BLaER1 treated with 17β-estradiol and CSF1 and Interleukin-3, amounts not matched to agents 10 nM and 100 nM (cell line): ENCODE measurements around the gene RIPK4.

ENCODE experiments used
- H3K27ac ChIP-seq, 11 experiments: shearing (Covaris generic); formaldehyde crosslinking; 2 replicates each; pipeline ENCODE4 v1.8.1; 2022
- H3K27me3 ChIP-seq, 11 experiments: shearing (Covaris generic); formaldehyde crosslinking; 2 replicates each; pipeline ENCODE4 v1.8.1; 2022
- H3K36me3 ChIP-seq, 11 experiments: shearing (Covaris generic); formaldehyde crosslinking; 2 replicates each; pipeline ENCODE4 v1.8.1; 2022
- H3K4me1 ChIP-seq, 10 experiments: shearing (Covaris generic); formaldehyde crosslinking; 2 replicates each; pipeline ENCODE4 v1.8.1; 2022
- H3K4me2 ChIP-seq, 11 experiments: shearing (Covaris generic); formaldehyde crosslinking; 2 replicates each; pipeline ENCODE4 v1.8.1; 2022
- H3K4me3 ChIP-seq, 10 experiments: shearing (Covaris generic); formaldehyde crosslinking; 2 replicates each; pipeline ENCODE4 v1.8.1; 2022
- H3K9ac ChIP-seq, 11 experiments: shearing (Covaris generic); formaldehyde crosslinking; 2 replicates each; pipeline ENCODE4 v1.8.1; 2022
- H3K9me3 ChIP-seq, 11 experiments: shearing (Covaris generic); formaldehyde crosslinking; replicated peaks in 1 of 11; 2 replicates each; pipeline ENCODE4 v1.8.1; 2022
- H4K20me1 ChIP-seq, 11 experiments: shearing (Covaris generic); formaldehyde crosslinking; 2 replicates each; pipeline ENCODE4 v1.8.1; 2022
- Cebpa-rat ChIP-seq, 11 experiments: shearing (Covaris generic); IDR thresholded peaks; 2 replicates each; pipeline ENCODE4 v1.8.1; 2022

The RIPK4 gene

DNA sequence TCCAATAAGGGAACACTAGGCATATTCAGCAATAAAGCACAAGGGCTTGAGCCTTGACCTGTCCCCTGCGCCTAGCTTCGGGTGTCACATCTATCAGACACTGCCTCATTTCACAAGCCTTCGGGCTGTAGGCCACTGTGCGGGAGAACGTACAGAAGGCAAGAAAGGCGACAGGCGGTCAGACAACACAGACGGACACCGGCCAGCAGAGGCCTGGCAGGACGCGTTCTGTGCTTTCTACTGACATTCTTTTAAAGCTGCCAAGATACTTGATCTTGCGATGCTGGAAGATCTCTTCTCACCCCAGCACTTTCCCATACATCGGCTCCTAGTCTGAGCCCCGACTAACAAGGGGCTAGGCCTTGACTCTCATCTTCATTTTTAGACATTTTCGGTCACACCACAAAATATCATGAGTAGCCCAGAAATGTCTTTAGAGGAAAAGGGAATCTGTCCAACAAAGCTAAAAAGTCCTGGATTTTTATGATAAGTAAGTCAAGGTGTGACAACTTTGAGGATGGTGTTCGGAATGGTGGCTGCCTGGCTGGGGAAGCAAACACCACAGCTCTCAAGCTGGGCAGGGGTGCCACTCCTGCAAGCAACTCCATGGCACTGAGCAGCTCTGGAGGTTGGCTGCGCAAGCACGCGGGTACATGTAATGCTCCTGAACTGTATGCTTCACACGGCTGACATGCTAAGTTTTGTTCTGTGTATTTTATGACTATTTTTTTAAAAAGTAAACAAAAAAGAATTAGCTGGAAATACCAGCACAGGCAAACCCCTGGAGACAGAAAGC lies 18.7 kb downstream of the RIPK4 start:
- no peak overlapping the region for H3K27ac ChIP-seq

DNA sequence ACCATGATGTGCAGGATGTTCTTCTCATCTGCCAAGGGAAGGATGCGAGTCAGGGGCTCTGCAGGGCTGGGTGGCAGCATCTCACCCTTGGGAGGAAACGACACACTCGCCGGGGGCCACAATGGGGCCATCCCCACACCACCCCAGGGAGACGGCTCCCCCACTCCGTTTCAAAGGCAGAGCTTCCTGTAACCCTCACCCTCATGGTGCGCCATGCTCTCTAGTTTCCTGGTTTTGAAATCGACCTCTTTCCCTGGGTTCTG lies 20.2 kb downstream of the RIPK4 start:
- Histone ChIP-seq H4K20me1 (no peaks in the 10 kb centered on the region), H3K36me3 (no peaks in the 10 kb centered on the region), H3K27ac (no peak overlapping the region), H3K4me3 (no peak overlapping the region), H3K9ac (no peak overlapping the region), H3K9me3 (0 out of 22 replicates have a peak, but pooled peaks cover 0 to 5% (median 0%) of the 10 kb centered on the region in 11 experiments), H3K4me2 (peak overlapping the region in 9 of 11 experiments; percentile 12 to 79 (median 72); a peak in 18 of 22 replicates), H3K4me1 (peaks cover 2 to 30% (median 20%) of the 10 kb centered on the region in 10 experiments), H3K27me3 (no peaks in the 10 kb centered on the region)
- no peak for TF ChIP-seq Cebpa-rat (IDR thresholded peaks at IDR 0.05)

More for the DNA sequence above, 18.7 kb downstream of the RIPK4 start:
- Histone ChIP-seq H3K27me3 (no peaks in the 10 kb centered on the region), H3K36me3 (no peaks in the 10 kb centered on the region), H3K9ac (no peak overlapping the region), H3K9me3 (0 out of 22 replicates have a peak, but pooled peaks cover 0 to 5% (median 0%) of the 10 kb centered on the region in 11 experiments), H3K4me3 (no peak overlapping the region), H4K20me1 (no peaks in the 10 kb centered on the region), H3K4me2 (no peak overlapping the region), H3K4me1 (peaks cover 13 to 45% (median 32%) of the 10 kb centered on the region in 10 experiments)
- no peak for TF ChIP-seq Cebpa-rat (IDR thresholded peaks at IDR 0.05)

DNA sequence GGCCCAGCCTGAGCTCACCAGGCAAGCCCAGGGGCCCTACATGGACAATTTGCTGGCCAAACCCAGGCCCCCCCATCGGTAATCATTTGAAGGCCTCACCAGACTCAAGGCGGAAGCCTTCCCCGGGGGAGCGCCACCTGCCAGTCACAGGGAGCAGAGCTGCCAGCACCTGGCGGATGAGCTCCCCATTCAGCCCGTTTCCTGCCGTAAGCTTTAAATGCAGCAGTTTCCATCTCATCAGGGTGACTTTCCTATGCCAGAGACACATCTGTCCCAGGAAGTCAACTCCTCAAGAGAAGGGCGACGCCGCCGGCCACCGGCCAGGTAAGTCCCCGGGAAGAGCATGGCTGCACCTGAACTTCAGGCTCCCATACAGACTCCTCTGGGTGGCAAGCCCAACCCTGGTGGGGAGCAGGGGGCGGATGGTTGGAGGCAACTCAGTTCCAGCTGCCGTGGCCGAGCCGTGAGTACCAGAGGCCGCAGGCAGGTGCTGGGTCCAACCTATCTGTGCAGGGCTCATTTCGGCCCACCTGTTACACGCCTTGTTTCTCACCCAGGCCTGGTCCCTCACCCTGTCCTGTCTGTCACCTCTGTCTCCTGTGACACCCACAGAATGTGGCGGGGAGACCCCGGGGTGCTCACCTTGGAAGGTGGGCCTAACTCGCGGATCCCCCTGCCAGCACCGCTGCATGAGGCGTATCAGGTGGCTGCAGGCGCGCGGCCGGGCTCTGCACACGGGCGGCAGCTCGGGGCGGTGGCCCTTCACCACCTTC lies 20.7 kb downstream of the RIPK4 start:
- Histone ChIP-seq H4K20me1 (no peaks in the 10 kb centered on the region), H3K9ac (no peak overlapping the region), H3K4me1 (peaks cover 0 to 25% (median 19%) of the 10 kb centered on the region in 10 experiments; a peak in 16 of 20 replicates), H3K9me3 (0 out of 22 replicates have a peak, but pooled peaks cover 0 to 5% (median 0%) of the 10 kb centered on the region in 11 experiments), H3K27ac (no peak overlapping the region), H3K27me3 (no peaks in the 10 kb centered on the region), H3K36me3 (no peaks in the 10 kb centered on the region), H3K4me2 (peak overlapping the region in 9 of 11 experiments; percentile 12 to 79 (median 72); a peak in 18 of 22 replicates), H3K4me3 (no peak overlapping the region)
- no peak for TF ChIP-seq Cebpa-rat (IDR thresholded peaks at IDR 0.05)

DNA sequence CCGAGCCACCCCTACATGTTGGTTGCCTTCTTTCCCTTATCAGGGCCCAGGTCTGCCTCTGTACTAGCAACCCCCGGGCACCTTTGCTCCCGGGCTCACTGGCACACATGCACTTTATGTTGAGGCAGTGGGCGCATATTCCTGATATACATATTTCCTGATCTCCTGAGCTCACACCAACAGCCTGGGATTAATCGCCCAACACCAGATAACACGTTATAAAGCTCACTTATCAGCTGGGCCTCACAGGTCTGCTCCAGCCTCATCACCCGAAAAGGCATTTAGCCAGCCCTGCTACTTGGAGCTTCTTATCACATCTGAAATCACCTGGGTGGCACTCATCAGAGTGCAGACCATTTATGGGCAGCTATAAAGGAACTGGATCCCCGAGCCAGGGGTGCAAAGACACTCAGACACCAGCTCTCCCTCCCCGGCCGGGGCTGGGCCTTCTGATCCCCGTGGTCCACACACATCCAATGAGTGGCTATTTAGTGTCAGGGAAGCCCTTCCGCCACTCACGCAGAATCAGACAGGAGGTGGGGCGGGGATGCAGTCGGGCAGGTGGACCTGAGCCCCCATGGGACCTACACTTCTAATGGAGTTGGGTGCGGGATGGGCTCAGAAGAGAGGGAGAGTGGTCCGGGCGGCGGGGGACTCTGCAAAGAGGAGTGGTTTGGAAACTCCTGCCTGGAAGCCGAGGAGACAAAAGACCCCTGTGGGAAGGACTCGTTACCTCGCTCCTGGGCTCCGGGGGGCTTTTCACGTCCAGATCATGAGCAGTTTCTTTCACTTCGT lies 21.6 kb downstream of the RIPK4 start:
- no peak overlapping the region for H3K4me2 ChIP-seq
- 0 out of 22 replicates have a peak, but pooled peaks cover 0 to 5% (median 0%) of the 10 kb centered on the region in 11 experiments for H3K9me3 ChIP-seq
- no peaks in the 10 kb centered on the region for H4K20me1 ChIP-seq
- peaks cover 0 to 17% (median 14%) of the 10 kb centered on the region in 10 experiments; a peak in 16 of 20 replicates for H3K4me1 ChIP-seq
- no peaks in the 10 kb centered on the region for H3K36me3 ChIP-seq
- H3K9ac ChIP-seq: no peak overlapping the region
- H3K27ac ChIP-seq: no peak overlapping the region
- H3K4me3 ChIP-seq: no peak overlapping the region
- H3K27me3 ChIP-seq: no peaks in the 10 kb centered on the region
- no peak for TF ChIP-seq Cebpa-rat (IDR thresholded peaks at IDR 0.05)

DNA sequence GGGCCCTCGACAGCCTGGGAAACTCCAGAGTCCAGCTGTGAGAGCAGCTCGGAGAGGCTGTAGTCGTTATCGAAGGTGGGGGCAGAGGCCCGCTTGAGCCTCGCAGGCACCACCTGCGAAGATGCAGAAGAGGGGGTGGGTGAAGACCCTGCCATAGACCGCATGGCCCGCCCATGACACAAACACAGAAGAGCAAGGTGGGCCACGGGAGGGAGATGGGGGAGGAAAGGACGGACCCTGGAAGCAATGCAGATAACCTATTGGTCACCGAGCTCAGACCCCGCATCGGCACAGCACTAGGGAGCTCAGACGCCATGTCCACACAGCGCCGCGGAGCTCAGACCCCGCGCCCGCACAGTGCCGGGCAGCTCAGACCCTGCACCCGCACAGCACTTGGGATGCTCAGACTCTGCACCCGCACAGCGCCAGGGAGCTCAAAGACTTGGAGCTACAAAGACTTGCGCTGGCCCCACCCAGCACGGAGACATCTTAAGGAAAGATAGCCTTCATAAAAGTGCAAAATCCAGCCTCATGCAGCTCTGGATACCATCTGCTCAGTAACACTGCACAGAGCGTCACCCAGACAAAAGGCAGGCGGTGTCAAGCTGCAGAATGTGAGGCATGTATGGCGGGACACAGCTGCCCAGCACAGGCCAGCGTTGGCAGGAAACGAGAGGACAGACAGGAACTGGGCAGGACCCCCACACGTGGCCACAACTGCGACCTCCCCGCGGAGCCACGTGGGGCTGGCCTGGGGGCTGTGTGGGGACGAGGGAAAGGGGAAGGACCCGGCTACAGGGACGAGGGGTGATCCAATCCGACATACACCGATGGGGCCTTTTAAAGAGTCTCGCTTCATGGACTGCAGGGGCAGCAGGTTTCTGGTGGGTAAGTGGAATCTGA lies 22.6 kb downstream of the RIPK4 start:
- no peak overlapping the region for H3K4me2 ChIP-seq
- H3K4me1 ChIP-seq: peaks cover 0 to 16% (median 13%) of the 10 kb centered on the region in 10 experiments; a peak in 16 of 20 replicates
- no peaks in the 10 kb centered on the region for H3K36me3 ChIP-seq
- H3K9ac ChIP-seq: no peak overlapping the region
- 0 out of 22 replicates have a peak, but pooled peaks cover 0 to 5% (median 0%) of the 10 kb centered on the region in 11 experiments for H3K9me3 ChIP-seq
- no peaks in the 10 kb centered on the region for H4K20me1 ChIP-seq
- H3K27me3 ChIP-seq: no peaks in the 10 kb centered on the region
- H3K4me3 ChIP-seq: no peak overlapping the region
- H3K27ac ChIP-seq: no peak overlapping the region
- no peak for TF ChIP-seq Cebpa-rat (IDR thresholded peaks at IDR 0.05)

DNA sequence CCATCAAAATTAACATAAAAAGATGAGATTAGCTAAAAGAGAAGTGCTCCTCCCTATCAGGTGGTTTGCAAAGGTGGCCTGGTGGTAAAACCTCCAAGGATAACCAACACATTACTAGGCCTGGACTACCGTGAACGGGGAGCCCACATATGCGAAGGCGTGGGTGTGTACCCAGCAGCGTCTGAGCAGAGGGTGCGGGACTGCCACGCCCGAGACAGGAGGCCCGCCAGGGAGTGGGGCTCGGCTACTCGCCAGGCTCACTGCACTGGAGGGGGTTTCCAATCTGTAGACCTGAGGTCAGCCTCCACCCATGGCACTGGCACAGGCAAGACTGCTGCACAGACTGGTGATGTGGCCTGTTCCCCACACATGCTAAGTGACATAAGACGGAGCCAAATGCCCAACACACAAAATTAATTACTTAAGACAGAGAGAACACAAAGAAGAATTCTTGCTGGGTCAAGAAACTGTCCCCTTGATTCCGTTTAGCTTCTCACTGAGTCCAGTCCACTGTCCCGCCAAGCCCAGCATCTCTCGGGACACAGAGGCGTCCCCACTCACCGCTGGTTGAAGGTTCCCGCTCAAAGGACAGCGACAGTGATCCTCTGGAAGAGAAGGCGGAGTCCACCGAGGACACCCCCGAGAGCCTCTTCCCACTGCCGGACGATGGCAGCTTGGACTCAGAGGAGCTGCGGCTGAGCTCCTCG lies 23.4 kb downstream of the RIPK4 start:
- Histone ChIP-seq H4K20me1 (no peaks in the 10 kb centered on the region), H3K9ac (no peak overlapping the region), H3K27me3 (no peaks in the 10 kb centered on the region), H3K4me1 (peaks cover 0 to 16% (median 13%) of the 10 kb centered on the region in 10 experiments; a peak in 16 of 20 replicates), H3K9me3 (peaks cover 0 to 7% (median under 1%) of the 10 kb centered on the region in 11 experiments; a peak in 6 of 22 replicates), H3K27ac (no peak overlapping the region), H3K4me3 (no peak overlapping the region), H3K4me2 (no peak overlapping the region), H3K36me3 (no peaks in the 10 kb centered on the region)
- no peak for TF ChIP-seq Cebpa-rat (IDR thresholded peaks at IDR 0.05)

DNA sequence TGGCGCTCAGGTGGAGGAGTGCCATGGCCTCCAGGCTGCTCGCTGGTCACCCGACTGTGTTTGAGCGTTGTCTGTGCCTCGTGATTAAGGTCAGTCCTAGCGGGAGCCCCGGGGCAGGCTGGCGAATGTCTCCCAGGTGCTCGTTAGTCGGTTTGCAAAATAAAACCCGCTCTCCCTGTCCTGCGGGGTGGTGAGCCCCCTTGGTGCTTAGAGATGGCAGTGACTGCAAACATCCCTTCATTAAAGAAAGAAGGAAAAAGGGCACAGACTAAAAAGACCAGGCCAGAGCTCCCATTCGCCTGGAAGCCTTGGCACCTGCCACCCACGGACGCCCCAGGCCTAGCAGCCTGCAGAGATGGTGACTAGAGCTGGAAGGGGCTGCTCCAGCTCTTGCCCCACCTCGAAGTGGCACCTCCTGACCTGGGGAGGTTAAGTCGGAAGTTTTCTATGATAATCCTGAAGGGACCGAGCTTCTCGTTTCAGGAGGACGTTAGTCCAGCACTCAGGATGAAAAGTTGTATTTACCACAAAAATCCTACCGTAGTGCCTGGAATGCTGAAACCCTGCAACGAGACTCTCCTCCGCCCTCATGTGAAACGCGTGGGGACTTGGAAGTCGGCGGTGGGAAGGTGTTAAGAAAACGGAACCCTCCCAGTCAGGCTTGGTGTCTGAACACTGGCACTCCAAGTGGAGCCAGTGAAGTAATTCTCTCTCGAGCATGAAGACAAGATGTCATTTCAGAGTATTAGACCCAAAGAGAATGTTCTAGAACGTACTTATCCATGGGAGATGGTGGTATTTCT lies 24.6 kb downstream of the RIPK4 start:
- Histone ChIP-seq H3K36me3 (no peaks in the 10 kb centered on the region), H3K4me3 (no peak overlapping the region), H3K4me1 (peaks cover 0 to 16% (median 13%) of the 10 kb centered on the region in 10 experiments; a peak in 16 of 20 replicates), H3K4me2 (no peak overlapping the region), H3K9ac (no peak overlapping the region), H3K27ac (no peak overlapping the region), H3K27me3 (no peaks in the 10 kb centered on the region), H3K9me3 (peaks cover 8 to 19% (median 12%) of the 10 kb centered on the region in 11 experiments; a peak in 20 of 22 replicates), H4K20me1 (no peaks in the 10 kb centered on the region)
- TF ChIP-seq Cebpa-rat (IDR thresholded peaks at IDR 0.05): no peak
